Sigmoid colon (tissue), 7 donors: Measurements from ENCODE around the gene MAP4K1. TPM values are rescaled to one million over a fixed set of nuclear protein-coding genes. Genes with fewer than 3 reads are reported as not detected.

Source experiments
- DNase-seq: peaks from one replicate; pipeline ENCODE4 v3.0.0-alpha.2; 2019
- H3K27ac ChIP-seq, 4 donors: fragments of 200-600 bp; sonication (generic); one replicate each; pipeline ENCODE4 v1.5.1; 2016 to 2019; ENCODE audit warnings: mild to moderate bottlenecking in 1 of 4
- H3K27me3 ChIP-seq, 3 donors: fragments of 200-600 bp; sonication (generic); one replicate each; pipeline ENCODE4 v1.5.1; 2019; ENCODE audit warnings: mild to moderate bottlenecking in 1 of 3
- H3K36me3 ChIP-seq, 4 donors: fragments of 200-600 bp; sonication (generic); one replicate each; pipeline ENCODE4 v1.5.1; 2016 to 2019
- H3K4me1 ChIP-seq, 4 donors: fragments of 200-600 bp; sonication (generic); one replicate each; pipeline ENCODE4 v1.5.1; 2017 to 2019
- H3K4me3 ChIP-seq, 4 donors: fragments of 200-600 bp; sonication (generic); one replicate each; pipeline ENCODE4 v1.5.1; 2017 to 2019; ENCODE audit warnings: mild to moderate bottlenecking in 2 of 4, moderate library complexity in 1 of 4
- H3K9me3 ChIP-seq, 4 donors: fragments of 200-600 bp in 3 of 4; sonication (generic) in 3 of 4; one replicate each; pipeline versions ENCODE4 v1.5.1 to v1.6.1; 2013 to 2019
- CTCF ChIP-seq, 4 experiments: fragments of 450-650 bp in 3 of 4; fragments of 200-600 bp in 1 of 4; IDR thresholded peaks; one replicate each; pipeline ENCODE4 v1.5.1; 2016 to 2019; ENCODE audit warnings: antibody characterized with exemption in 4 of 4, mild to moderate bottlenecking in 3 of 4, moderate library complexity in 2 of 4
- EP300 ChIP-seq, 4 donors: sonication (generic); formaldehyde crosslinking; IDR thresholded peaks; one replicate each; pipeline ENCODE4 v1.6.1; 2017; ENCODE audit warnings: antibody characterized with exemption in 4 of 4
- POLR2A ChIP-seq, 2 donors: fragments of 450-650 bp; IDR thresholded peaks; one replicate each; pipeline ENCODE4 v1.6.1; 2016; ENCODE audit warnings: antibody characterized with exemption in 2 of 2, mild to moderate bottlenecking in 2 of 2, moderate library complexity in 2 of 2
- POLR2AphosphoS5 ChIP-seq, 4 donors: sonication (generic); formaldehyde crosslinking; IDR thresholded peaks; one replicate each; pipeline ENCODE4 v1.6.1; 2017; ENCODE audit warnings: antibody characterized with exemption in 4 of 4
- WGBS, 2 donors: extraction: QIAGEN DNeasy Blood & Tissue Kit; methylation state at CpG; one replicate each; pipeline ENCODE4 v1.1.7; 2013; 5-methylcytosine and 5-hydroxymethylcytosine counted together
- intact Hi-C: fragments of 100-400 bp; cut with DNase I; formaldehyde crosslinking; loops from one replicate; pipeline ENCODE4 v1.15.1; 2023
- polyA plus RNA-seq, 3 donors: library from polyadenylated mRNA; stranded (reverse); fragments of 200-250 nt; gene quantifications; one replicate each; pipeline ENCODE4 v1.2.3, GENCODE V29; 2013
- total RNA-seq, 4 donors: library from RNA; depleted of rRNA; stranded (reverse); fragments of >200 nt; gene quantifications; one replicate each; pipeline ENCODE4 v1.1.0, GENCODE V29; 2016
- donor health status: healthy with polysubstance abuse.
- donor health status: Bipolar disorder and iron deficiency.
- donor health status: healthy.

MAP4K1 gene
- total and polyA plus RNA-seq, 7 donors, result 1.2 to 29.7 (median 1.6) TPM

GRCh38 chr19:38596057-38596981 lies 21.4 kb downstream of the MAP4K1 start:
- peak overlapping the region in 1 of 4 donors; percentile 9 for H3K4me3 ChIP-seq

GRCh38 chr19:38592940-38593339 lies 24.8 kb downstream of the MAP4K1 start:
- TF ChIP-seq POLR2A (IDR thresholded peaks at IDR 0.05), result no peak
- TF ChIP-seq EP300 (IDR thresholded peaks at IDR 0.05), result no peak
- no peak for TF ChIP-seq CTCF (IDR thresholded peaks at IDR 0.05)
- TF ChIP-seq POLR2AphosphoS5 (IDR thresholded peaks at IDR 0.05), result no peak
- no peak for DNase-seq
- H3K9me3 ChIP-seq, result no peaks in the 10 kb centered on the region
- intact Hi-C loops, result no loop called here
- 61 to 80% methylated on average over 6 of the region's 6 CpGs for WGBS, 2 donors
- H3K36me3 ChIP-seq, result no peaks in the 10 kb centered on the region
- peaks cover 0 to 6% (median 6%) of the 10 kb centered on the region in 4 donors for H3K4me1 ChIP-seq
- no peak overlapping the region for H3K27ac ChIP-seq
- no peak overlapping the region for H3K4me3 ChIP-seq
- peaks cover 6 to 42% (median 21%) of the 10 kb centered on the region in 3 donors for H3K27me3 ChIP-seq

More at GRCh38 chr19:38596057-38596981, 21.4 kb downstream of the MAP4K1 start:
- no peak for TF ChIP-seq CTCF (IDR thresholded peaks at IDR 0.05)
- no peak for TF ChIP-seq EP300 (IDR thresholded peaks at IDR 0.05)
- TF ChIP-seq POLR2AphosphoS5 (IDR thresholded peaks at IDR 0.05), result no peak
- no peak for TF ChIP-seq POLR2A (IDR thresholded peaks at IDR 0.05)
- H3K36me3 ChIP-seq, result no peaks in the 10 kb centered on the region
- H3K27ac ChIP-seq, result no peak overlapping the region
- intact Hi-C loops, result no loop called here
- H3K9me3 ChIP-seq, result no peaks in the 10 kb centered on the region
- WGBS, 2 donors, result 19 to 54% methylated on average over 55 of the region's 55 CpGs
- H3K27me3 ChIP-seq, result peaks cover 6 to 42% (median 21%) of the 10 kb centered on the region in 3 donors
- peaks cover 0 to 6% (median 6%) of the 10 kb centered on the region in 4 donors for H3K4me1 ChIP-seq
- no peak for DNase-seq

GRCh38 chr19:38588041-38588440 lies 29.7 kb downstream of the MAP4K1 start:
- no peaks in the 10 kb centered on the region for H3K4me1 ChIP-seq
- WGBS, 2 donors, result 79 to 85% methylated on average over 2 of the region's 2 CpGs
- no peaks in the 10 kb centered on the region for H3K36me3 ChIP-seq
- H3K27me3 ChIP-seq, result peaks cover 0 to 10% (median 2%) of the 10 kb centered on the region in 3 donors
- no peak overlapping the region for H3K4me3 ChIP-seq
- intact Hi-C loops, result no loop called here
- H3K9me3 ChIP-seq, result no peaks in the 10 kb centered on the region
- no peak overlapping the region for H3K27ac ChIP-seq
- no peak for DNase-seq
- TF ChIP-seq POLR2AphosphoS5 (IDR thresholded peaks at IDR 0.05), result no peak
- no peak for TF ChIP-seq POLR2A (IDR thresholded peaks at IDR 0.05)
- TF ChIP-seq EP300 (IDR thresholded peaks at IDR 0.05), result no peak
- TF ChIP-seq CTCF (IDR thresholded peaks at IDR 0.05), result no peak

- H3K27ac ChIP-seq, result no peak overlapping the region
- TF ChIP-seq EP300 (IDR thresholded peaks at IDR 0.05) (no peak), POLR2A (IDR thresholded peaks at IDR 0.05) (no peak), CTCF (IDR thresholded peaks at IDR 0.05) (no peak), POLR2AphosphoS5 (IDR thresholded peaks at IDR 0.05) (no peak)
- H3K27me3 ChIP-seq, result peaks cover 0 to 5% (median 0%) of the 10 kb centered on the region in 3 donors
- WGBS, 2 donors, result 89 to 95% methylated on average over 2 of the region's 2 CpGs
- H3K36me3 ChIP-seq, result no peaks in the 10 kb centered on the region
- DNase-seq, result no peak
- H3K9me3 ChIP-seq, result no peaks in the 10 kb centered on the region
- intact Hi-C loops, result no loop called here
- no peak overlapping the region for H3K4me3 ChIP-seq
- no peaks in the 10 kb centered on the region for H3K4me1 ChIP-seq
Measured at GRCh38 chr19:38587562-38587961, 30.2 kb downstream of the MAP4K1 start.
